Lung (tissue), 12 donors: ENCODE results near the gene BTBD1. TPM values are rescaled to one million over a fixed set of nuclear protein-coding genes. Genes with fewer than 3 reads are reported as not detected.

ENCODE experiments used
- ATAC-seq: fragments of 200-7000 bp; cut with Tn5 transposase; one replicate; pipeline ENCODE4 v1.9.1; 2020; ENCODE audit warnings: moderate number of reproducible peaks; ENCODE audit not compliant: insufficient read depth, low FRiP score
- DNase-seq, 3 donors: peaks; one replicate each; pipeline ENCODE4 v3.0.0-alpha.2; 2013 to 2017
- H3K27ac ChIP-seq, 2 donors: one replicate each; pipeline ENCODE4 v1.5.1; 2013; ENCODE audit warnings: mild to moderate bottlenecking in 2 of 2, moderate library complexity in 2 of 2, control low read depth in 1 of 2, inconsistent platforms in 1 of 2, low read depth in 1 of 2, low read length in 1 of 2
- H3K27me3 ChIP-seq, 3 donors: one replicate each; pipeline ENCODE4 v1.5.1; 2013; ENCODE audit warnings: low read length in 2 of 3; ENCODE audit not compliant: control insufficient read depth in 3 of 3, insufficient read depth in 3 of 3
- H3K36me3 ChIP-seq, 4 donors: one replicate each; pipeline ENCODE4 v1.5.1; 2013; ENCODE audit warnings: low read length in 4 of 4, mild to moderate bottlenecking in 1 of 4, moderate library complexity in 1 of 4; ENCODE audit not compliant: control insufficient read depth in 4 of 4, insufficient read depth in 4 of 4
- H3K4me1 ChIP-seq, 5 donors: one replicate each; pipeline ENCODE4 v1.5.1; 2013; ENCODE audit warnings: low read length in 5 of 5, mild to moderate bottlenecking in 2 of 5, moderate library complexity in 1 of 5; ENCODE audit not compliant: control insufficient read depth in 5 of 5, insufficient read depth in 5 of 5
- H3K4me3 ChIP-seq: one replicate; pipeline ENCODE4 v1.5.1; 2013; ENCODE audit warnings: mild to moderate bottlenecking, control low read depth, moderate library complexity
- H3K9ac ChIP-seq, 2 donors: one replicate each; pipeline ENCODE4 v1.5.1; 2013; ENCODE audit warnings: low read length in 2 of 2, control low read depth in 1 of 2; ENCODE audit not compliant: insufficient read depth in 1 of 2
- H3K9me3 ChIP-seq, 4 donors: one replicate each; pipeline ENCODE4 v1.5.1; 2013; ENCODE audit warnings: low read length in 3 of 4, mild to moderate bottlenecking in 1 of 4, moderate library complexity in 1 of 4; ENCODE audit not compliant: control insufficient read depth in 4 of 4, insufficient read depth in 3 of 4
- WGBS, 2 donors: extraction: QIAGEN DNeasy Blood & Tissue Kit; methylation state at CpG; one replicate each; pipeline ENCODE4 v1.1.7; 2013; 5-methylcytosine and 5-hydroxymethylcytosine counted together
- polyA plus RNA-seq, 2 donors: library from polyadenylated mRNA; stranded (reverse); fragments of 200-250 nt; gene quantifications; one replicate each; pipeline ENCODE4 v1.2.1, GENCODE V29; 2013
- total RNA-seq, 2 donors: library from RNA; depleted of rRNA in 1 of 2; stranded (reverse); fragments of >200 nt in 1 of 2; gene quantifications; one replicate each; pipeline ENCODE4 v1.2.1, GENCODE V29; 2014 to 2021
- TF ChIP-seq, protein P1 (sequence below): IDR thresholded peaks from 2 replicates; pipeline ENCODE4 v1.5.1; 2012; ENCODE audit warnings: mild to moderate bottlenecking; ENCODE audit errors: control extremely low read depth, extremely low read depth
- donor health status: control.
- donor health status: control.
- donor health status: Bipolar disorder and iron deficiency.
- donor health status: healthy.
- donor health status: DM: yes; HTN: yes; CAD: no.

Gene BTBD1
- total and polyA plus RNA-seq, 4 donors = 10.7 to 71.0 (median 37.0) TPM

DNA sequence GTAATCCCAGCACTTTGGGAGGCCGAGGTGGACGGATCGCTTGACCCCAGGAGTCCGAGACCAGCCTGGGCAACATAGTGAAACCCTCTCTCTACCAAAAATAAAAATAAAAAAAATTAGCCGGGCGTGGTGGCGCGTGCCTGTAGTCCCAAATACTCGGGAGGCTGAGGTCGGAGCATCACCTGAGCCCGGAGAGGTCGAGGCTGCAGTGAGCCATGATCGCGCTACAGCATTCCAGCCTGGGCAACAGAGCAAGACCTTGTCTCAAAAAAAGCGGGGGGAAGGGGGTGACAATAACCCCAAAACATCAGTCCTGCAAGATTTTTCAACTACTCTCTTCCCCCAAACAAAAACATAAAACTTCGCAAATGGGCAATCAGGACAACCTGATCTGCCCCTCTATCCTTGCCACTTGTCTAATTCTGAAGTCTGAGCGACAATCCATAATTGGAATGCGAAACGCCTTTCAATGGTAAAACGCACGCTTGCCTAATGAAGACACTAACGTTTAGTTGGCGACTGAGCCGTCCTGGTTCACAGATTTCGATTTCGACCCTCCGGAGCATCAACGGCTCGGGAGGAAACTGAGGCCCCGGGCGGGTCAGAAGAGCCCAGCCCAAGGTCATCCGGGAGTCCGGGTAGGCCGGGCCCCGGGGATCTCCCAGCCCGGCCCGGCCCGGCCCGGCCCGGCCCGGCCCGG lies 868 bp downstream of the BTBD1 start:
- H3K27me3 ChIP-seq = no peaks in the 10 kb centered on the region
- no peaks in the 10 kb centered on the region for H3K9me3 ChIP-seq
- peaks cover 0 to 45% (median 25%) of the 10 kb centered on the region in 5 donors for H3K4me1 ChIP-seq
- H3K4me3 ChIP-seq = peak overlapping the region; percentile 67
- H3K9ac ChIP-seq = peak overlapping the region in 1 of 2 donors; percentile 76
- peaks cover 0 to 3% (median 1%) of the 10 kb centered on the region in 4 donors for H3K36me3 ChIP-seq
- DNase-seq = peak in 2 of 3 donors; percentile 35 to 51
- TF ChIP-seq, protein P1, sequence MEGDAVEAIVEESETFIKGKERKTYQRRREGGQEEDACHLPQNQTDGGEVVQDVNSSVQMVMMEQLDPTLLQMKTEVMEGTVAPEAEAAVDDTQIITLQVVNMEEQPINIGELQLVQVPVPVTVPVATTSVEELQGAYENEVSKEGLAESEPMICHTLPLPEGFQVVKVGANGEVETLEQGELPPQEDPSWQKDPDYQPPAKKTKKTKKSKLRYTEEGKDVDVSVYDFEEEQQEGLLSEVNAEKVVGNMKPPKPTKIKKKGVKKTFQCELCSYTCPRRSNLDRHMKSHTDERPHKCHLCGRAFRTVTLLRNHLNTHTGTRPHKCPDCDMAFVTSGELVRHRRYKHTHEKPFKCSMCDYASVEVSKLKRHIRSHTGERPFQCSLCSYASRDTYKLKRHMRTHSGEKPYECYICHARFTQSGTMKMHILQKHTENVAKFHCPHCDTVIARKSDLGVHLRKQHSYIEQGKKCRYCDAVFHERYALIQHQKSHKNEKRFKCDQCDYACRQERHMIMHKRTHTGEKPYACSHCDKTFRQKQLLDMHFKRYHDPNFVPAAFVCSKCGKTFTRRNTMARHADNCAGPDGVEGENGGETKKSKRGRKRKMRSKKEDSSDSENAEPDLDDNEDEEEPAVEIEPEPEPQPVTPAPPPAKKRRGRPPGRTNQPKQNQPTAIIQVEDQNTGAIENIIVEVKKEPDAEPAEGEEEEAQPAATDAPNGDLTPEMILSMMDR = no peak
- H3K27ac ChIP-seq = peak overlapping the region; percentile 94 to 96
- WGBS, 2 donors = 5 to 6% methylated on average over 34 to 42 of the region's 42 CpGs
- ATAC-seq = no peak

DNA sequence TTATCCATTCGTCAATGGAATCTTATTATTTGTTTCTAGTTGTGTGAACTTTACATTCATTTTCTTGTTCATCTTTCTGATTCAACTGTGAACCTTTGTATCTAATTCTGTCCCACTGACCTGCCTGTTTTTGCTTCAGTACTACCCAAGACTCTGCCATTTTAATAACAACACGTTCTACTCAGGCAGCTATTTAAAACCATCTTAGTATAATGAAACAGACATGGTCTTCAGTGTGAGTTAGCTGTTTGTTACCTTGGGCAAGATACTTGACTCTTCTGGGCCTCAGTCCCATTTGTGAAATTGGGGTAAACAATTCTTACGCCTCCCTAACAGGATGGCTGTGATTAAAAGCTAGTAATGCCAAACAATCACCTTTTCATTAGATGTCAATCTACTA lies 1.6 kb downstream of the BTBD1 start:
- H3K4me3 ChIP-seq = no peak overlapping the region
- WGBS, 2 donors = 31 to 42% methylated on average over 3 of the region's 3 CpGs
- H3K36me3 ChIP-seq = peaks cover 0 to 7% (median 1%) of the 10 kb centered on the region in 4 donors
- DNase-seq = no peak
- H3K27me3 ChIP-seq = no peaks in the 10 kb centered on the region
- peak overlapping the region in 1 of 2 donors; percentile 96 for H3K27ac ChIP-seq
- TF ChIP-seq, protein P1 = no peak
- peaks cover 0 to 45% (median 25%) of the 10 kb centered on the region in 5 donors for H3K4me1 ChIP-seq
- no peaks in the 10 kb centered on the region for H3K9me3 ChIP-seq
- H3K9ac ChIP-seq = peak overlapping the region in 1 of 2 donors; percentile 42
- no peak for ATAC-seq

DNA sequence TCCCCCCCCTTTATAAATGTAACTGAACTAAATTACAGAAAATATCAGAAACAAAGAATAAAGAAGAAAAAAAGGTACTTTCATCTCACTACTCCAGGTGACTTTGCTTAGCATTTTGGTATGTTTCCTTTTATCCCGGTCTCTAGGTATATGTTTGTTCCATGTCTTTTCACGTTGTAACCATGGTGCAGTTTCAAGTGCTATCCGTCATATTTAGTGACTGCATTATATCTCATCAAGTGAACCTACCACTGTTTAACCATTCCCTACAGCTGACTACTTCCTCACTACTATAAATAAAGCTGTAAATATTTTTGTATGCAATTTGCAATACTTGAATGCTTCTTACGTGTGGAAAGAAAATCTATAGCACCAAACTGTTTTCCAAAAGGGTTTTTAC lies 2.2 kb downstream of the BTBD1 start:
- Histone ChIP-seq H3K9ac (peak overlapping the region in 1 of 2 donors; percentile 42), H3K27me3 (no peaks in the 10 kb centered on the region), H3K4me1 (peaks cover 0 to 45% (median 25%) of the 10 kb centered on the region in 5 donors), H3K4me3 (no peak overlapping the region), H3K9me3 (no peaks in the 10 kb centered on the region), H3K27ac (no peak overlapping the region), H3K36me3 (peaks cover 0 to 7% (median 1%) of the 10 kb centered on the region in 4 donors)
- peak in 2 of 3 donors; percentile 39 to 40 for DNase-seq
- no peak for ATAC-seq
- 27 to 31% methylated on average over 4 of the region's 4 CpGs for WGBS, 2 donors
- TF ChIP-seq, protein P1 = no peak
